Colonic mucosa (tissue), 4 donors: ENCODE data around the gene RBX1. TPM values are rescaled to one million over a fixed set of nuclear protein-coding genes. Genes with fewer than 3 reads are reported as not detected.
"Not testable (repeated sequence)": the region's sequence is repeated elsewhere in the genome, so short reads cannot be mapped to it uniquely, and the experiment has no call there.

Source experiments
- DNase-seq: peaks from one replicate; pipeline ENCODE4 v3.0.0-alpha.2; 2020
- H3K27ac ChIP-seq: fragments of 200-600 bp; one replicate; pipeline ENCODE4 v1.8.0; 2021
- H3K27me3 ChIP-seq: fragments of 200-600 bp; one replicate; pipeline ENCODE4 v1.8.0; 2021
- H3K36me3 ChIP-seq: fragments of 200-600 bp; one replicate; pipeline ENCODE4 v1.8.0; 2021
- H3K4me1 ChIP-seq: fragments of 200-600 bp; one replicate; pipeline ENCODE4 v1.8.0; 2021; ENCODE audit warnings: mild to moderate bottlenecking
- H3K4me3 ChIP-seq: fragments of 200-600 bp; one replicate; pipeline ENCODE4 v1.8.0; 2021
- H3K9ac ChIP-seq, 2 donors: one replicate each; pipeline ENCODE4 v1.7.0; 2013; ENCODE audit warnings: control low read depth in 2 of 2, low read depth in 2 of 2, low read length in 2 of 2
- H3K9me3 ChIP-seq: fragments of 200-600 bp; one replicate; pipeline ENCODE4 v1.8.0; 2021
- intact Hi-C: fragments of 100-400 bp; cut with DNase I; formaldehyde crosslinking; loops from one replicate; pipeline ENCODE4 v1.14.1; 2022
- total RNA-seq, 2 donors: library from RNA; stranded (reverse); fragmentation: NEBNext Ultra II Directional in 1 of 2; extraction: Animal tissue kit (Norgen Biotek cat#: 25700) in 1 of 2; gene quantifications; one replicate each; pipeline ENCODE4 v1.2.1, GENCODE V29; 2021
- TF ChIP-seq, protein P1 (sequence below): fragments of 200-600 bp; IDR thresholded peaks from one replicate; pipeline ENCODE4 v1.8.0; 2022; ENCODE audit warnings: antibody characterized with exemption, mild to moderate bottlenecking
- donor health status: healthy.
- donor health status: DM: no; HTN: no; CAD: no.
- donor health status: DM: no; HTN: no; CAD: no.

Gene RBX1
- total RNA-seq: 10 to 100 TPM; 37.7 to 46.0 TPM

DNA sequence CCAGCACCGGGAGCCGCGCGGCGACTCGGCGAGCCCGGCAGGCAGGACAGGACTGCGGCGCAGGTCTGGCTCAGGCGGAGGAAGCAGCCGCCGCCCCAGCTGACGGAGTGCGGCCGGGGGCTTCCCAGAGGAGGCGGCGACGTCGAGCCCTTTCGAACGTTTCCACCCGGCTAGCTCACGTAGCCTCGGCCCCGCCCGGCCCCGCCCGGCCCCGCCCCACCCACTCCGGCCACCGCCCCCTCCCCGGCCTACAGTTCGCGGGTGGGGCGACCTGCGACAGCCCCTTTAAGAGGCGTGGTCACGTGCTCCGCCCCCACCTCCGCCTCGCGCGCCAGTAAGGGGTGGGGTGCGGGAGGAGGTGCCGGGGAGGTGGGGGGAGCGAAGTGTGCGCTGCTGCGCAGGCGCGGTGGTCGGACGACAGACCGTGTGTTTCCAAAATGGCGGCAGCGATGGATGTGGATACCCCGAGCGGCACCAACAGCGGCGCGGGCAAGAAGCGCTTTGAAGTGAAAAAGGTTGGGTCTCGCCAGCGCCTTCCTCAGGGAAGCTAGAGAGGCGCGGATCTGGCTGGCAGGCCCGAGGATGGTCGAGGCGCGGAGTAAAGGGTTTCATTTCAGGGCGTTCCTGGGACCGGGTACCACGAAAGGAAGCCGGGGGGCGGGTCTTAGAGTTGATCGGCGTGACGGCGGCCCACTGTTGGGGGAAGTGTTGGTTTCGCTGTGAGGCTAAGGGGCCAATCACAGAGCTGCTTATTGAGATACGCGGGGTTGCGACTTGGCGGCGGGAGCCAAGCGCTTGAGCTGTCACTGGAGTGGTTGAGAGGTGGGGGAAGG, at the start of gene RBX1:
Gene RBX1 (plus strand): TSS at position 417 of the 833 bp plus-strand sequence. CDS start 21 bp downstream, at position 438.
- TF ChIP-seq, protein P1, sequence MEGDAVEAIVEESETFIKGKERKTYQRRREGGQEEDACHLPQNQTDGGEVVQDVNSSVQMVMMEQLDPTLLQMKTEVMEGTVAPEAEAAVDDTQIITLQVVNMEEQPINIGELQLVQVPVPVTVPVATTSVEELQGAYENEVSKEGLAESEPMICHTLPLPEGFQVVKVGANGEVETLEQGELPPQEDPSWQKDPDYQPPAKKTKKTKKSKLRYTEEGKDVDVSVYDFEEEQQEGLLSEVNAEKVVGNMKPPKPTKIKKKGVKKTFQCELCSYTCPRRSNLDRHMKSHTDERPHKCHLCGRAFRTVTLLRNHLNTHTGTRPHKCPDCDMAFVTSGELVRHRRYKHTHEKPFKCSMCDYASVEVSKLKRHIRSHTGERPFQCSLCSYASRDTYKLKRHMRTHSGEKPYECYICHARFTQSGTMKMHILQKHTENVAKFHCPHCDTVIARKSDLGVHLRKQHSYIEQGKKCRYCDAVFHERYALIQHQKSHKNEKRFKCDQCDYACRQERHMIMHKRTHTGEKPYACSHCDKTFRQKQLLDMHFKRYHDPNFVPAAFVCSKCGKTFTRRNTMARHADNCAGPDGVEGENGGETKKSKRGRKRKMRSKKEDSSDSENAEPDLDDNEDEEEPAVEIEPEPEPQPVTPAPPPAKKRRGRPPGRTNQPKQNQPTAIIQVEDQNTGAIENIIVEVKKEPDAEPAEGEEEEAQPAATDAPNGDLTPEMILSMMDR: no peak
- Histone ChIP-seq H3K9me3 (no peaks in the 10 kb centered on the region), H3K4me3 (peak within 1 kb of the TSS; percentile 67), H3K27me3 (no peaks in the 10 kb centered on the region), H3K27ac (peak within 1 kb of the TSS; percentile 91), H3K36me3 (no peaks in the 10 kb centered on the region), H3K4me1 (peaks cover 4% of the 10 kb centered on the region), H3K9ac (peak within 1 kb of the TSS; percentile 94 to 98)
- peak; percentile 98 for DNase-seq
- intact Hi-C loops: loop anchor here (5.0 kb wide), 2 partner anchors 71 to 141 kb away; partner anchors contain the start of gene EP300

GRCh38 chr22:40904101-40904500, 47.1 kb upstream of the RBX1 start:
- Histone ChIP-seq H3K9me3 (no peaks in the 10 kb centered on the region), H3K27ac (no peak overlapping the region), H3K4me3 (no peak overlapping the region), H3K4me1 (no peaks in the 10 kb centered on the region), H3K27me3 (no peaks in the 10 kb centered on the region), H3K36me3 (peaks cover 2% of the 10 kb centered on the region), H3K9ac (no peak overlapping the region)
- intact Hi-C loops: no loop called here
- TF ChIP-seq, protein P1: no peak
- DNase-seq: no peak

- Histone ChIP-seq H3K36me3 (peaks cover 9% of the 10 kb centered on the region), H3K9ac (no peak overlapping the region)
- TF ChIP-seq, protein P1: no peak
Measured at GRCh38 chr22:40908895-40909294, 42.3 kb upstream of the RBX1 start.

DNA sequence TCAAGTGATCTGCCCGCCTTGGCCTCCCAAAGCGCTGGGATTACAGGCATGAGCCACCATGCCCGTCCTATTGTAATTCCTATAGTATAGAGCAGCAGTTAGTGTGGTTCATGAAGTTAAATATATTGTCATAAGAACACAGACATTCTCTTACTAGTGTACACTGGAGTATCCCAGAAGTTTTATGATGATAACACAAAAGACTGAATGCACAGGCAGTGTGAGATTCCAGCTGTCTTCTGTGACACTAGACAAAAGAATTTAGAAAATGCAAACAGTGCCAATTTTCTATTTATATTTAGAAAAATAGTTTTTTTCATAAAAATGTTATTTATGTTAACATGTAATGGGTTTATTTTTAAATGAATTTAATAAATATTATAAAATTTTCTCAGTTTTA, 39.4 kb upstream of the RBX1 start:
- Histone ChIP-seq H3K4me1 (no peaks in the 10 kb centered on the region), H3K9ac (no peak overlapping the region), H3K27me3 (no peaks in the 10 kb centered on the region), H3K27ac (no peak overlapping the region), H3K4me3 (no peak overlapping the region), H3K9me3 (no peaks in the 10 kb centered on the region), H3K36me3 (peaks cover 9% of the 10 kb centered on the region)
- no peak for DNase-seq
- TF ChIP-seq, protein P1: no peak
- intact Hi-C loops: no loop called here

More at GRCh38 chr22:40908895-40909294, 42.3 kb upstream of the RBX1 start:
- Histone ChIP-seq H3K27ac (no peak overlapping the region), H3K4me1 (no peaks in the 10 kb centered on the region), H3K4me3 (no peak overlapping the region), H3K27me3 (no peaks in the 10 kb centered on the region), H3K9me3 (no peaks in the 10 kb centered on the region)
- intact Hi-C loops: no loop called here
- DNase-seq: no peak

GRCh38 chr22:40912987-40913386, 38.2 kb upstream of the RBX1 start:
- DNase-seq, H3K36me3 ChIP-seq, H3K9me3 ChIP-seq: not testable (repeated sequence)

GRCh38 chr22:40919446-40919845, 31.7 kb upstream of the RBX1 start:
- TF ChIP-seq, protein P1: no peak
- Histone ChIP-seq H3K36me3 (no peaks in the 10 kb centered on the region), H3K4me3 (no peak overlapping the region), H3K4me1 (no peaks in the 10 kb centered on the region), H3K9me3 (no peaks in the 10 kb centered on the region), H3K27ac (no peak overlapping the region), H3K27me3 (no peaks in the 10 kb centered on the region), H3K9ac (no peak overlapping the region)
- intact Hi-C loops: no loop called here
- DNase-seq: no peak

More at GRCh38 chr22:40912987-40913386, 38.2 kb upstream of the RBX1 start:
- H3K4me1 ChIP-seq, intact Hi-C loops, H3K27me3 ChIP-seq, H3K4me3 ChIP-seq, H3K27ac ChIP-seq, H3K9ac ChIP-seq: not testable (repeated sequence)
